AG04449 (cell line): ENCODE measurements around the gene CYFIP1.

ENCODE experiments used
- CTCF ChIA-PET: fragments of 350-600 bp; formaldehyde crosslinking; extraction: SDS; loops from one replicate; lab custom pipeline; 2021; ENCODE audit warnings: antibody characterized with exemption; lab: Yijun Ruan, JAX
- POLR2A ChIA-PET: fragments of 400-600, 350-600 bp; formaldehyde crosslinking; extraction: SDS; loops from one replicate; lab custom pipeline; 2020; ENCODE audit warnings: antibody characterized with exemption, inconsistent platforms; lab: Yijun Ruan, JAX
- DNase-seq: peaks from one replicate; pipeline ENCODE4 v3.0.0-alpha.2; 2010; ENCODE audit warnings: low read depth, low spot score
- H3K4me3 ChIP-seq: 2 replicates; pipeline ENCODE4 v1.5.1; 2011; ENCODE audit warnings: low read depth, mild to moderate bottlenecking, control low read depth, low read length
- CTCF ChIP-seq: IDR thresholded peaks from one replicate; pipeline ENCODE4 v1.5.1; 2011; ENCODE audit warnings: mild to moderate bottlenecking, moderate library complexity, low read length, control low read depth, inconsistent platforms; ENCODE audit not compliant: insufficient read depth; ENCODE audit errors: missing control alignments

Gene CYFIP1

GRCh38 chr15:22902981-22903380, 77.2 kb downstream of the CYFIP1 start:
- ChIA-PET POLR2A (no interaction called here), CTCF (no interaction called here)
- H3K4me3 ChIP-seq, result no peak overlapping the region
- no peak for DNase-seq
- TF ChIP-seq CTCF, result no peak

- no peak for TF ChIP-seq CTCF
- no peak for DNase-seq
- POLR2A ChIA-PET, result no interaction called here
- CTCF ChIA-PET, result no interaction called here
- H3K4me3 ChIP-seq, result no peak overlapping the region
Observed at GRCh38 chr15:22902578-22902977, 77.6 kb downstream of the CYFIP1 start.

GRCh38 chr15:22902046-22902445, 78.1 kb downstream of the CYFIP1 start:
- TF ChIP-seq CTCF, result no peak
- H3K4me3 ChIP-seq, result no peak overlapping the region
- no peak for DNase-seq
- ChIA-PET POLR2A (no interaction called here), CTCF (no interaction called here)

GRCh38 chr15:22895465-22896190, 84.5 kb downstream of the CYFIP1 start:
- CTCF ChIA-PET, result no interaction called here
- POLR2A ChIA-PET, result interaction anchor here (0.7 kb wide), 1 partner anchor 57 kb away, joined by 3 read pairs; the partner anchor contains the start of gene NIPA2

GRCh38 chr15:22893881-22894280, 86.3 kb downstream of the CYFIP1 start:
- H3K4me3 ChIP-seq, result no peak overlapping the region
- no peak for TF ChIP-seq CTCF
- ChIA-PET POLR2A (no interaction called here), CTCF (no interaction called here)
- no peak for DNase-seq

More at GRCh38 chr15:22895465-22896190, 84.5 kb downstream of the CYFIP1 start:
- no peak for TF ChIP-seq CTCF
- H3K4me3 ChIP-seq, result no peak overlapping the region
- no peak for DNase-seq

- no peak for TF ChIP-seq CTCF
- CTCF ChIA-PET, result interaction anchor here (0.7 kb wide), 1 partner anchor 33 kb away, joined by 4 read pairs; no protein-coding TSS in a partner anchor
- DNase-seq, result no peak
- POLR2A ChIA-PET, result no interaction called here
- no peak overlapping the region for H3K4me3 ChIP-seq
Observed at GRCh38 chr15:22893081-22893480, 87.1 kb downstream of the CYFIP1 start.
